Panc1 (cell line): ENCODE data around the gene IRF3. TPM values are rescaled to one million over a fixed set of nuclear protein-coding genes. Genes with fewer than 3 reads are reported as not detected.

Source experiments
- ATAC-seq: fragments of 200-7000 bp; cut with Tn5 transposase; 2 replicates; pipeline ENCODE4 v1.9.1; 2020; ENCODE audit warnings: mild to moderate bottlenecking, moderate library complexity
- BruUV-seq: library from RNA; stranded (reverse); fragments of 400-500 nt; replicated peaks from 2 replicates; lab custom pipeline; 2021; lab: Mats Ljungman, UMichigan
- CTCF ChIA-PET: fragments of 300-600 bp; sonication (Branson Sonifier 250); formaldehyde crosslinking; loops from one replicate; lab custom pipeline; 2022; ENCODE audit warnings: antibody characterized with exemption; lab: Charles Lee
- POLR2A ChIA-PET: fragments of 300-600 bp; sonication (Branson Sonifier 250); formaldehyde crosslinking; loops from one replicate; lab custom pipeline; 2022; ENCODE audit warnings: antibody characterized with exemption; lab: Charles Lee
- DNase-seq: peaks from one replicate; pipeline ENCODE4 v3.0.0-alpha.2; 2010; ENCODE audit warnings: low read depth, low spot score
- H3K27ac ChIP-seq: 2 replicates; pipeline ENCODE4 v1.5.1; 2011; ENCODE audit warnings: mild to moderate bottlenecking, low read length, inconsistent platforms
- H3K27me3 ChIP-seq: fragments of 200-500 bp; sonication (Bioruptor generic); 2 replicates; pipeline ENCODE4 v1.6.0; 2014; ENCODE audit warnings: low read length, inconsistent platforms; ENCODE audit not compliant: control insufficient read depth, insufficient read depth
- H3K36me3 ChIP-seq: fragments of 200-500 bp; sonication (Bioruptor generic); 2 replicates; pipeline ENCODE4 v1.5.1; 2014; ENCODE audit warnings: inconsistent platforms, mild to moderate bottlenecking, low read length, moderate library complexity; ENCODE audit not compliant: control insufficient read depth, insufficient read depth
- H3K4me1 ChIP-seq: 2 replicates; pipeline ENCODE4 v1.5.1; 2011; ENCODE audit warnings: inconsistent platforms, mild to moderate bottlenecking, low read length, moderate library complexity; ENCODE audit not compliant: control insufficient read depth, insufficient read depth
- H3K4me3 ChIP-seq, 2 experiments: 2 replicates each; pipeline ENCODE4 v1.5.1; 2011 to 2012; ENCODE audit warnings: low read depth in 2 of 2, low read length in 2 of 2, mild to moderate bottlenecking in 2 of 2, inconsistent platforms in 1 of 2, moderate library complexity in 1 of 2
- H3K9me3 ChIP-seq: fragments of 200-500 bp; sonication (Bioruptor generic); 2 replicates; pipeline ENCODE4 v1.5.1; 2014; ENCODE audit warnings: low read depth, mild to moderate bottlenecking, inconsistent platforms, low read length, moderate library complexity; ENCODE audit not compliant: control insufficient read depth, insufficient read depth
- CTCF ChIP-seq: fragments of 450-650 bp; IDR thresholded peaks from 2 replicates; pipeline ENCODE4 v1.5.1; 2017; ENCODE audit warnings: mild to moderate bottlenecking
- POLR2AphosphoS5 ChIP-seq: IDR thresholded peaks from 2 replicates; pipeline ENCODE4 v1.6.1; 2012; ENCODE audit warnings: mild to moderate bottlenecking, low read depth, low read length, moderate library complexity
- REST ChIP-seq, 2 experiments: IDR thresholded peaks; 2 replicates each; pipeline ENCODE4 v1.6.1; 2011 to 2012; ENCODE audit warnings: low read depth in 2 of 2, control low read depth in 1 of 2, low read length in 1 of 2, mild to moderate bottlenecking in 1 of 2, moderate library complexity in 1 of 2; ENCODE audit not compliant: insufficient read depth in 1 of 2
- SIN3A ChIP-seq: IDR thresholded peaks from 2 replicates; pipeline ENCODE4 v1.6.1; 2012; ENCODE audit warnings: low read depth, mild to moderate bottlenecking, low read length, moderate library complexity, borderline replicate concordance; ENCODE audit not compliant: insufficient read depth
- TCF7L2 ChIP-seq: IDR thresholded peaks from 2 replicates; pipeline ENCODE4 v1.6.1; 2011; ENCODE audit warnings: mild to moderate bottlenecking, low read depth, low read length, inconsistent platforms
- in situ Hi-C: cut with HindIII; loops from 2 replicates; pipeline ENCODE4 v1.10.0; 2016; ENCODE audit warnings: low sequenced_read_pairs, low pct_unique_long_range_greater_than_20kb
- intact Hi-C: fragments of 100-400 bp; cut with micrococcal nuclease; formaldehyde crosslinking; loops from one replicate; pipeline ENCODE4 v1.10.0; 2022; ENCODE audit not compliant: unreplicated experiment
- total RNA-seq: library from RNA; stranded (reverse); gene quantifications from one replicate; pipeline ENCODE4 v1.2.1, GENCODE V29; 2021; ENCODE audit not compliant: unreplicated experiment

Gene IRF3
- total RNA-seq, 1 experiment from 2014 or later, result 109 TPM

GRCh38 chr19:49652551-49653465 is 12.8 kb downstream of the IRF3 start:
- Histone ChIP-seq H3K9me3 (no peaks in the 10 kb centered on the region), H3K4me3 (no peak overlapping the region), H3K27me3 (no peaks in the 10 kb centered on the region), H3K27ac (no peak overlapping the region), H3K36me3 (no peaks in the 10 kb centered on the region), H3K4me1 (no peaks in the 10 kb centered on the region)
- ChIA-PET POLR2A (no interaction called here), CTCF (no interaction called here)
- ATAC-seq, result no peak
- TF ChIP-seq TCF7L2 (no peak), SIN3A (no peak), REST (IDR thresholded peaks at IDR 0.05; ENCODE audit: insufficient read depth in 1 of 2, low read depth in 2 of 2, low read length in 1 of 2) (no peak), CTCF (no peak), POLR2AphosphoS5 (no peak)
- BruUV-seq, result no TSS peak
- in situ Hi-C loops (no loop called here), intact Hi-C loops (no loop called here)
- no peak for DNase-seq

- TF ChIP-seq POLR2AphosphoS5 (no peak), CTCF (no peak), TCF7L2 (no peak), REST (IDR thresholded peaks at IDR 0.05; ENCODE audit: insufficient read depth in 1 of 2, low read depth in 2 of 2, low read length in 1 of 2) (no peak), SIN3A (no peak)
- no peaks in the 10 kb centered on the region for H3K27me3 ChIP-seq
- intact Hi-C loops (no loop called here), in situ Hi-C loops (no loop called here)
- no peak overlapping the region for H3K27ac ChIP-seq
- no peak for DNase-seq
- ChIA-PET CTCF (no interaction called here), POLR2A (no interaction called here)
- BruUV-seq, result no TSS peak
- no peaks in the 10 kb centered on the region for H3K4me1 ChIP-seq
- no peak for ATAC-seq
- H3K4me3 ChIP-seq, result no peak overlapping the region
- H3K36me3 ChIP-seq, result no peaks in the 10 kb centered on the region
- H3K9me3 ChIP-seq, result no peaks in the 10 kb centered on the region
Observed at GRCh38 chr19:49651820-49652550, 13.7 kb downstream of the IRF3 start.
